ENCODE data around the gene LRTM2.

LRTM2 gene

DNA sequence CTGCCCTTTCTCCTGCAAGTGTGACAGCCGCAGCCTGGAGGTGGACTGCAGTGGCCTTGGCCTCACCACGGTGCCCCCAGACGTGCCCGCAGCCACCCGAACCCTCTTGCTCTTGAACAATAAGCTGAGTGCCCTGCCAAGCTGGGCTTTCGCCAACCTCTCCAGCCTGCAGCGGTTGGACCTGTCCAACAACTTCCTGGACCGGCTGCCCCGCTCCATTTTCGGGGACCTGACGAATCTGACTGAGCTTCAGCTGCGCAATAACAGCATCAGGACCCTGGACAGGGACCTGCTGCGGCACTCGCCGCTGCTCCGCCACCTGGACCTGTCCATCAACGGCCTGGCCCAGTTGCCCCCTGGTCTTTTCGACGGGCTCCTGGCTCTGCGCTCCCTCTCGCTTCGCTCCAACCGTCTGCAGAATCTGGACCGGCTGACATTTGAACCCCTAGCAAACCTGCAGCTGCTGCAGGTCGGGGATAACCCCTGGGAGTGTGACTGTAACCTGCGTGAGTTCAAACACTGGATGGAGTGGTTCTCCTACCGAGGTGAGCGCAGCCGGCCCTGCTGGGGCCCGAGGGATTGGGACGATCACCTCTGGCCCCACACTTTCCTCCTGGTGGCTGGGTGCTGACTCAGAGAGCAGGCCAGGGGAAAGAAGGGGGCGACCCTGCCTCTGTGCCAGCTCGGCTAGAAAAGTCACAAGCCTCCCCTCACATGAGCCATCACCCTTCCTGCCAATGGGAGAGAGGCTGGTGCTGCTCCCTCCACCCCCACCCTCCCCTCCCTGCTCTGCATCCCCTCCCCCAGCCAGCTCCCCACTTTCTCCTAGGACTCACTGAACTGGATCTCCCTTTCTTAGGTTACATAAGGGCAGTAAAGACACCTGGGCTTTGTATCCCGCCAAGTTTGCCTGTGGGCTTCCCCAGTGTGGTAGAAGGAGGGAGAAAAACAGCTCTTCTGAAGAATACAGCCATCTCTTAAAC, 10.9 kb downstream of the LRTM2 start:
- no peak for DNase-seq

DNA sequence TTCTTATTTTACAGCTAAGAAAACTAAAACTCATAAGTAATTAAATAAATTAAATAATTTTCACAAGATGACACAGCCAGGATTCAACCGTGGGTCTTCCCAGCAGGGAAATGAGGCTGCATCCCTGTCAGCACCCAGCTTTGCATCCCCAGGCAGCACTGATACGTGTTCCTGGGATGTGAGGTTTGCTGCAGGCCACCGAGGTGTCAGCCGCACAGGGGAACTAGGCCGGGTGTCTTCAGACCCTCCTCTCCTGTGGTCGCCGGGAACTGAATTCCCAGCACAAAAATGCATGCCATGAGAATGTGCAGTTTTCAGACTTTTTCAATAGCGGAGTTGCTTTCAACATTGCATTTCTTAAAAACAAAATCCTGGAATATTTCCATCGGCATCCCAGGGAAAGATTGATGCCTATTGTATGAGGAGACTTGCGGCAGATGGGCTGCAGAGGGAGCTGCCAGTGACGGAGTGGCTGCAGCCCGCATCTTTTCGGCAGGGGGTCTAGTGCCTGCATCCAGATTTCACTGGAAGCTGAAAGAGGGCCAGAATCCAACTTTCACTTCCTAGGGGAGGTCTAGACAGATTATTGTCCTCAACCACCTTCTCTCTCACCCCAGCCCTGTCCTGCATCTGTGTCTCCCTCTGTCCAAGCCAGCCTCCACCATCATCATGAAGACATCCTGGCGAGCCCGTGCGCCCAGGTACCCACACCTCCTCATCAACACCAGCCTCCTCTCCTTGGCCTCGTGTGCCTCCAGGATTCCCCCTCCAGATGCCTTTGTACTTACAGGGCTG, 12.6 kb downstream of the LRTM2 start:
- no peak for DNase-seq

DNA sequence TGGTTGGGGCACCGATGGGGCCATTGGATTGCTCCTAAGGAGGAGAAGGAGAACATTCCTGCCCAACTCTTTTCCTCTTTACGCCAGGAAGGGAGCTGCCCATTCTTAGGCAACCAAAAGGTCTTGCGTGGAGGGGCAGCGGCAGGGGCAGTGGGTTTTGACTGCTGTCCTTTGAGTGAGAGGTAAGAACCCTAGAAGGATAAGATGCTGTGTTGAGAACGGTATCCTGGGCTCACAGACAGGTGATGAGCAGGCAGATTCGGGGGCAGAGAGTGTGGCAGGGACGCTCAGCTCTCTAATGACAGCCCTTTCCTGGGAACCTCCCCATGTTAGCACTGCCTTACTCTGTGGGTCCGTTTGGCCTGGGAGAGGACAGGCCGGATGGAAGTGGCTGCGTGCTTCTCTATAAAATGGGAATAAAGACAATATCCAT, 13.2 kb downstream of the LRTM2 start:
- DNase-seq: no peak

- no peak for DNase-seq
These were observed 14.0 kb downstream of the LRTM2 start for GRCh38 chr12:1834186-1834925.

- no peak for DNase-seq
These were observed 15.1 kb downstream of the LRTM2 start for GRCh38 chr12:1835211-1836131.

DNA sequence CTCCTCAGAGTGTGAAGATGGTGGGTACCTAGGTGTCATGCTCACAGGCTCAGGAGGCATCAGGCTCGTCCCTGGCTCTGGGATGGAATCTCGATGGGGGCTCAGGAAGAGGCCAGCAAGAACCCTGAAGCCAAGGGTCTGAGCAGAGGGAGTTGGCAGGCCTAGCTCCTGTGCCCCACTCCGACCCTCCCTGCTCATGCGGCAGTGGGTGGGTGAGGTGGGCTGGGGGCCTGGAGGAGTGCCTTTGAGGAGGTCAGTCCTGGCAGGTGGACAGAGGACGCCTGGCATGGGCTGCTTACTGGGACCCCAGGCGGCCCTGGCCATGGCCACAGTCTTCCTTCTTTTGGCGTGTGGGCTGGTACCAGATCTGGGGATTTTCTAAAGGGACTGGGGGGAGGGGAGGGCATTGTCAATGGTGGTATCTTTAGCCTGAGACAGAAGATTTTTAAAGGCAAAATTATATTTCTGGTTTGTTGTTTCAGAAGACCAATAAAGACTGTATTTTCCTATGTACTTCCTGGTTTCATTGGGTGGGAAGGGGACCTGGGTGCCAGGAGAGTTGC, 16.0 kb downstream of the LRTM2 start:
- no peak for DNase-seq

DNA sequence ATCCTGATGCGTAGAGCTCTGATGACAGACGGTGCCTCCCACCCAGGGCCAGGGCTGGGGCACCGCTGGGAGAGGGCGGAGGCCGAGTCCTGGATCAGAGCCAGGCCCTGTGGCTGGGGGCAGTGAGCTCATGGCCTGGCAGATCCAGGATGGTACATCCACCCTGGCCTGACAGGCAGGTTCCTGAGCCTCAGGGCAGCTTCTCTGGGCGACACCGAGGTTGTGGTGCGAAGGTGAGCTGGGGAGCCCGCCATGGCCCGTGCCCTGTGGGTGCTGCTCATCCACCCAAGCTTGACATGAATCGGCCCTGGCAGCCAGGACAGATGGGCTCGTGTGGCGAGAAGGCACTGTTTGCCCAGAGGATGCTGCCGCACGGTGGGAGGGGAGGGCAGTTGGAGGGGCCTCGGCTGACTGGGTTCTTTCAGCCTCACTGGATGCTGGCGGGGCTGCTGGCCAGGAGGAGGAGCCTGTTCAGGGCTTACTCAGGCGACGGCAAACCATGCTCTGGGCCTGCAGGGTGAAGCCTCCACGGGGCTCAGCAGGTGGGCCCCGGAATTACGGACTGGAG, 16.6 kb downstream of the LRTM2 start:
- DNase-seq: no peak

GRCh38 chr12:1837541-1838204, 17.3 kb downstream of the LRTM2 start:
- DNase-seq: no peak

DNA sequence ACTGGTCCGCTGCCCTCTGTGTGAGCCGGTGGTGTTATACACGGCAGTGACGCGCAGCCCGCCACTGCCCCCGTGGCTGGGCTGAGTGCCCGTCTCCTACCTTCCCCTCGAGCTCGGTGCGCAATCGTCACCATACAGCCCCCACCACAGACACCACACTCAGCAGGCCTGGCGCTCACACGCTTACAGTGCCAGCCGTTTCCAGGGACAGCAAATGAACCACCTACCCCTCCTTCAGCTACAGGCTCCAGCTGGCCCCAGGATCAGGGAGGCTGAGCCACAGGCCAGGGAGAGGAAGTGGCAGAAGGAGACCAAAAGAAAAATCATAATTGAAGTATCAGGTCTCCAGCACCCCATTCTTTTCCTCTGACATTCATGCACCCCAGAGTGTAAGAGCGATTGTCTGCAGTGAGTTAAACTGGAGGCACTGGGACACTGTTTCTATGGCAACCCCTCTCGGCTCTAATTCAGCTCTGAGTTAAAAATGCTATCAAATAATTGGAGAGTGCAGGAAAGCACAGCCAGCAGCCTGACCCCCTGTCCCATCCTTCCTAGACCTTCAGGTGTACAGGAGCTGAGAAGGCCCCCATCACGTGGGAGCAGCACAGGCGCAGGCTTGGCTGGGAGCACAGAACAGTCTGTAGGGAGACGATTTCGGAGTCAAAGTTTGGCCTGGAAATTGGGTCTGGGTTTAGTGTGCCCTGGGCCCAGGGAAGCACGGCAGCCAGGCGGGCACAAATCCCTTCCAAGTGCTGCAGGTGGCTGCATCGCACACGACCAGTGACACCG, 18.0 kb downstream of the LRTM2 start:
- DNase-seq: no peak

DNA sequence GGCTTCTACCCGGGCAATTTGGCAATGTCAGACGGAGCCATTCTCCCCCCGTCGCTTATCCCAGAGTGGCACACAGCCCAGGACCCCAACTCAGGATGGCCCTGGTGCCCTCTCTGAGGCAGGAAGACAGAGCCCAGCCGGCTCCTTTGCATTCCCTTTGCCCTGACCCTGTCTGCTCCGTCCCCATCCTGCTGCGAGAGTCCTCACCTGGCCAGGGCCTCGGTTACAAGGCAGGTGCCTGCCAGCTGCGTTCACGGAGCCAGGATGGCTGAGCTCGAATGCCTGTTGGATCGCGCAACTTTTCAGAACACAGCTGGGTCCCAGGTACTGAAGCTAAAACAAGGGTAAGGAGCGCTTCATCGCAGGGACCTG, 18.6 kb downstream of the LRTM2 start:
- DNase-seq: no peak

DNA sequence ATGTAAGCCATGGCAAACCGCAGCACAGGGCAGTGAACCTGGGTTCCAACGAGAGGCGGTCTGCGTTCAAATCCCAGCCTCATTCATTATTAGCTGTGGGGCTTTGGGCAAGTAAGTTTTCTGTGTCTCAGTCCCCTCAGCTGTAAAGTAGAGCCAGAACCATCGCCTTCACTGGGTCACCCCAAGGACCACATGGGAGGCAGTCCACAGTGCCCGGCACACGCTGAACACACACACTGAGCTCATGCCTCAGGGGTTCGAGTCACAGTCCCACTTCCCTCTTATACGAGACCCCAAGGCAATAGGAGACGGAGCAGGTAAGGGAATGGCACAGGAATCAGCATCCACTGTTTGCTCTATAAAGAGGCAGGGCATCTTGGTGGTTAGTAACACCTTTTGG, 19.1 kb downstream of the LRTM2 start:
- no peak for DNase-seq

DNA sequence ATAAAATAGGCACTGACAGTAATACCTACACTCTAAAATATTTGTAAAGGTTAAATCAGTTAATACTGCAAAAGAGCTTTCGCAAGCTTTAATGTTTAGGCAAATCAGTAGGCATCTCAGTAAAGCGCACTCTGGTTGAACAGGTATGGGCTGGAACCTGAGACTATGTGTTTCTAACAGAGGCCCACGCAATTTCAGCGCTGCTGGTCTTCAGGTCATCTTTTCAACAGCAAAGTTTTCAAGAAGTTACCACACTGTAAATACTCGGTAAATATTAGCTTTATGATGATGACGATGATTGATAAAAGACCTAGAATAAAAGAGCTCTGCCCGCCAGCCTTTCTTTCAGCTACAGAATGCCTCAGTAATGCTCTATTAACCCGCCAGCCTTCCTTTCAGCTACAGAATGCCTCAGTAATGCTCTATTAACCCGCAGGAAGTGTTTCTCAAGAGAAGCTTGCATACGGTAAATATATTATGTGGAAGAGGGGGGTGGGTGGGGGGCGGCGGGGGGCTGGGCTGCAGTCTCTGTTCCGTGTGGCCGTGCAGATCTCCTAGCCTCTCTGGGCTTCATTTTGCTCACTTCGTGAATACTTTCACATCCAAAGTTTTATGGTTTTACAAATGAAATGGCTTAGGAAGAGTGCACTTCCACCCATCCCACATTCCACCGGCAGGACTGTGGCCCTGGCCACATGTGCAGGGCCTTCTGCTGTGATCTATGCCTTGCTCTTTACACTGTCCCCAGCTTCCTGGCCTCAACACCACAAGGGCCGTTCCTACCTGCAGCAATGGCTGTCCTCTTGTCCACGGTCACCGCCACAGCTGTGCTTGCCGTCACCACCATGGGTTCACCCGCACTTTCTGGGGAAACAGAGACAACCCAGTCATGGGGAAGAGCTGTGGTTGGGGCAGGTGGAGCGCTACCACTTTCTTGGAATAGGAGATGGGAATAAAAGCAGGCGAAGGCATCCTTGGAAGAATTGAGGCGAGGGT, 19.9 kb downstream of the LRTM2 start:
- DNase-seq: no peak

DNA sequence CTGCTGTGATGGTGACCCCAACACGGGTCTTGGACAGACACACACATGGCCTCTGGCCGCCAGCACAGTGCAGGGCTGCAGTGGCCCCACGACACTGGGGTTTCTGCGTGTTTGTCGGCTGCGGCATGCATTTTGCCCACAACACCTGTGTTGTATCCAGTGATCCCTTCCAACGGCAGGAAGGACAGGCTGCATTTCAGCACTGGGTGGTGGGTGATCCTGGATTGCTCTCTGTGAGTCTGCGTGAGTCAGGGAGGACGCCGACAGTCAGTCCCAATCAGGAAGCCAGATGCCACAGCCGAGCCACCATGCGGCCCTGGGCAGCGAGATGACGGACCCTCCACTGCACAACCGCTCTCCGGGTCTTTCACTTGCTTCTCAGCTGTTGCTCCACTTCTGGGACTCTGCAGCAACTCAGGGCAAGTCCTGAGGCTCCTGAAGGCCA, 20.6 kb downstream of the LRTM2 start:
- DNase-seq: no peak

GRCh38 chr12:1841586-1842182, 21.3 kb downstream of the LRTM2 start:
- no peak for DNase-seq

GRCh38 chr12:1842183-1842904, 22.0 kb downstream of the LRTM2 start:
- DNase-seq: no peak

GRCh38 chr12:1842905-1843640, 22.7 kb downstream of the LRTM2 start:
- no peak for DNase-seq

DNA sequence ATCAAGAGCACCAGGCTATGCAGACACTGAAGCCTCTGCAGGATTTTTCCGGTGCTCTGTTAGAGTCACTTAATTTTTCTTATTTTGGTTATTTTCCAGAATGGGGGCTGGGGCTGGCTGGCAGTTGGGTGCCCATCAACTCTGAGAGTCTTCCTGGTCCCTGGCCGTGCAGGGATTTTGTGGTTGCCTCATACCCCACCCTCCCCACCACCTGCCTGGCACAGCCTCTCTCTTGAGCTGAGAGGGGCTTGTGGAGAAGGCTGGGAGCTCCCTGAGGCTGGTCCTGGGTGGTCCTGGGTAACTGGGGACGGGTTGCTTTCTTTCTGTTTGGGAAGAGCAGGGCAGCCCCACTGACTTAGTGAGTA, 23.3 kb downstream of the LRTM2 start:
- no peak for DNase-seq
